Right lobe of liver (tissue), 6 donors: Measurements from ENCODE around the gene UBXN11. TPM values are rescaled to one million over a fixed set of nuclear protein-coding genes. Genes with fewer than 3 reads are reported as not detected.

Experiments used
- ATAC-seq, 4 donors: fragments of 200-7000 bp; cut with Tn5 transposase; one replicate each; pipeline ENCODE4 v1.9.1; 2020; ENCODE audit warnings: mild to moderate bottlenecking in 4 of 4, moderate library complexity in 4 of 4
- DNase-seq, 3 donors: peaks; one replicate each; pipeline ENCODE4 v3.0.0-alpha.2; 2020
- H3K27ac ChIP-seq, 3 donors: fragments of 200-600 bp; one replicate each; pipeline ENCODE4 v1.8.0; 2022
- H3K27me3 ChIP-seq, 2 donors: fragments of 200-600 bp; one replicate each; pipeline ENCODE4 v1.8.0; 2022
- H3K36me3 ChIP-seq, 4 donors: fragments of 200-600 bp; sonication (generic) in 1 of 4; one replicate each; pipeline versions ENCODE4 v1.5.1 to v1.8.0; 2017 to 2022; ENCODE audit warnings: control low read depth in 1 of 4
- H3K4me1 ChIP-seq, 4 donors: fragments of 200-600 bp; sonication (generic) in 1 of 4; one replicate each; pipeline versions ENCODE4 v1.5.1 to v1.8.0; 2017 to 2022; ENCODE audit warnings: control low read depth in 1 of 4
- H3K4me3 ChIP-seq, 3 donors: fragments of 200-600 bp; one replicate each; pipeline ENCODE4 v1.8.0; 2022
- H3K9me3 ChIP-seq, 4 donors: fragments of 200-600 bp; sonication (generic) in 1 of 4; one replicate each; pipeline versions ENCODE4 v1.5.1 to v1.8.0; 2017 to 2022; ENCODE audit warnings: control low read depth in 1 of 4
- CTCF ChIP-seq, 4 donors: fragments of 200-600 bp in 3 of 4; fragments of 450-650 bp in 1 of 4; IDR thresholded peaks; one replicate each; pipeline versions ENCODE4 v1.5.1 to v1.8.0; 2016 to 2022; ENCODE audit warnings: antibody characterized with exemption in 4 of 4, mild to moderate bottlenecking in 2 of 4
- POLR2A ChIP-seq: fragments of 450-650 bp; IDR thresholded peaks from one replicate; pipeline ENCODE4 v1.6.1; 2017; ENCODE audit warnings: antibody characterized with exemption, mild to moderate bottlenecking
- WGBS: methylation state at CpG from one replicate; pipeline ENCODE4 v1.1.6; 2018; ENCODE audit warnings: low coverage, low lambda C conversion rate; ENCODE audit not compliant: insufficient coverage; ENCODE audit errors: missing lambda C conversion rate; 5-methylcytosine and 5-hydroxymethylcytosine counted together
- intact Hi-C, 2 donors: fragments of 100-400 bp; cut with DNase I; formaldehyde crosslinking; loops; one replicate each; pipeline versions ENCODE4 v1.11.2 to v1.14.1; 2022
- total RNA-seq, 6 experiments: library from RNA; depleted of rRNA in 2 of 6; stranded (reverse); fragments of >200 nt in 2 of 6; fragmentation: NEBNext Ultra II Directional in 3 of 6; extraction: Animal tissue kit (Norgen Biotek cat#: 25700) in 3 of 6; gene quantifications; one replicate each; pipeline versions ENCODE4 v1.1.0 to v1.2.4, GENCODE V29; 2016 to 2023
- donor health status: DM: no; HTN: yes; CAD: no.
- donor health status: DM: no; HTN: no; CAD: no.
- donor health status: DM: no; HTN: no; CAD: no.
- donor health status: DM: no; HTN: yes; CAD: no.
- donor health status: DM: no; HTN: yes; CAD: no.

The UBXN11 gene
- total RNA-seq, 6 experiments from 2014 or later = 4.3 to 11.3 (median 7.0) TPM

- intact Hi-C loops = loop anchor here in 1 of 2 donors (10.0 kb wide), 1 partner anchor 73 kb away; no protein-coding TSS in a partner anchor
- Histone ChIP-seq H3K27me3 (no peaks in the 10 kb centered on the region), H3K27ac (no peak overlapping the region), H3K4me1 (no peaks in the 10 kb centered on the region), H3K36me3 (no peaks in the 10 kb centered on the region), H3K9me3 (no peaks in the 10 kb centered on the region), H3K4me3 (no peak overlapping the region)
- ATAC-seq (no peak), DNase-seq (no peak)
- WGBS = 100% methylated on average over 2 of the region's 4 CpGs
- TF ChIP-seq POLR2A = no peak
- no peak for TF ChIP-seq CTCF (IDR thresholded peaks at IDR 0.05)
Observed at GRCh38 chr1:26291939-26292338, 14.5 kb downstream of the UBXN11 start.

- Histone ChIP-seq H3K4me1 (peaks cover 0 to under 1% (median 0%) of the 10 kb centered on the region in 4 donors), H3K27ac (peak overlapping the region in 1 of 3 donors; percentile 20), H3K36me3 (no peaks in the 10 kb centered on the region), H3K27me3 (no peaks in the 10 kb centered on the region), H3K9me3 (no peaks in the 10 kb centered on the region), H3K4me3 (no peak overlapping the region)
- no peak for TF ChIP-seq POLR2A
- no peak for TF ChIP-seq CTCF (IDR thresholded peaks at IDR 0.05)
- ATAC-seq (no peak), DNase-seq (no peak)
- no CpG with 5 or more reads among the region's 3 CpGs for WGBS
- intact Hi-C loops = loop anchor here in 1 of 2 donors (10.0 kb wide), 1 partner anchor 73 kb away; no protein-coding TSS in a partner anchor
Observed at GRCh38 chr1:26291433-26291832, 15.0 kb downstream of the UBXN11 start.

- Histone ChIP-seq H3K36me3 (no peaks in the 10 kb centered on the region), H3K4me3 (no peak overlapping the region), H3K27ac (peak overlapping the region in 2 of 3 donors; percentile 20 to 53), H3K27me3 (no peaks in the 10 kb centered on the region), H3K9me3 (no peaks in the 10 kb centered on the region), H3K4me1 (peaks cover 0 to 3% (median 0%) of the 10 kb centered on the region in 4 donors)
- no peak for ATAC-seq
- TF ChIP-seq CTCF (IDR thresholded peaks at IDR 0.05) (no peak), POLR2A (no peak)
- no peak for DNase-seq
- intact Hi-C loops = loop anchor here in 1 of 2 donors (10.0 kb wide), 1 partner anchor 74 kb away; no protein-coding TSS in a partner anchor
- WGBS = no CpG with 5 or more reads among the region's 11 CpGs
Observed at GRCh38 chr1:26290882-26291261, 15.6 kb downstream of the UBXN11 start.

- H3K4me1 ChIP-seq = peaks cover 0 to 3% (median 0%) of the 10 kb centered on the region in 4 donors
- no peaks in the 10 kb centered on the region for H3K27me3 ChIP-seq
- WGBS = 80% methylated on average over 7 of the region's 11 CpGs
- no peak for DNase-seq
- ATAC-seq = peak; percentile 5 to 45 (median 26)
- no peak overlapping the region for H3K4me3 ChIP-seq
- H3K9me3 ChIP-seq = no peaks in the 10 kb centered on the region
- intact Hi-C loops = loop anchor here in 1 of 2 donors (10.0 kb wide), 1 partner anchor 74 kb away; no protein-coding TSS in a partner anchor
- no peaks in the 10 kb centered on the region for H3K36me3 ChIP-seq
- no peak for TF ChIP-seq POLR2A
- TF ChIP-seq CTCF (IDR thresholded peaks at IDR 0.05) = no peak
- peak overlapping the region; percentile 15 to 53 (median 20) for H3K27ac ChIP-seq
Observed at GRCh38 chr1:26290122-26290881, 16.1 kb downstream of the UBXN11 start.
